Activated naive CD8-positive, alpha-beta T cell (primary cell): ENCODE data around the gene KDM4B.
"Not testable (repeated sequence)": the region's sequence is repeated elsewhere in the genome, so short reads cannot be mapped to it uniquely, and the experiment has no call there.

Experiments
- H3K27ac Mint-ChIP-seq: one replicate; pipeline ENCODE4 v1.8.0; 2021; ENCODE audit warnings: mixed read lengths
- H3K27me3 Mint-ChIP-seq: one replicate; pipeline ENCODE4 v1.8.0; 2021; ENCODE audit warnings: mixed read lengths
- H3K36me3 Mint-ChIP-seq: one replicate; pipeline ENCODE4 v1.8.0; 2021; ENCODE audit warnings: mixed read lengths
- H3K4me1 Mint-ChIP-seq: one replicate; pipeline ENCODE4 v1.8.0; 2021; ENCODE audit warnings: low read depth, mixed read lengths
- H3K4me3 Mint-ChIP-seq: one replicate; pipeline ENCODE4 v1.8.0; 2021; ENCODE audit warnings: mild to moderate bottlenecking, mixed read lengths
- H3K9me3 Mint-ChIP-seq: one replicate; pipeline ENCODE4 v1.8.0; 2021; ENCODE audit warnings: low read depth, mixed read lengths

Gene KDM4B

GRCh38 chr19:4968462-4969291, at the start of gene KDM4B:
Gene KDM4B (plus strand): TSS chr19:4969113. CDS start chr19:5032891, 63,778 bp downstream.
- Mint-ChIP-seq H3K4me3 (peak within 1 kb of the TSS; percentile 92), H3K36me3 (no peaks in the 10 kb centered on the region), H3K27ac (peak within 1 kb of the TSS; percentile 72), H3K9me3 (no peaks in the 10 kb centered on the region), H3K27me3 (no peaks in the 10 kb centered on the region), H3K4me1 (peaks cover 31% of the 10 kb centered on the region)

GRCh38 chr19:4922530-4923275, 46.2 kb upstream of the KDM4B start:
- peaks cover 2% of the 10 kb centered on the region for H3K36me3 Mint-ChIP-seq
- no peak overlapping the region for H3K4me3 Mint-ChIP-seq
- no peaks in the 10 kb centered on the region for H3K27me3 Mint-ChIP-seq
- no peak overlapping the region for H3K27ac Mint-ChIP-seq
- no peaks in the 10 kb centered on the region for H3K9me3 Mint-ChIP-seq
- no peaks in the 10 kb centered on the region for H3K4me1 Mint-ChIP-seq

- H3K27ac Mint-ChIP-seq, result no peak overlapping the region
- H3K9me3 Mint-ChIP-seq, result no peaks in the 10 kb centered on the region
- H3K36me3 Mint-ChIP-seq, result peaks cover 2% of the 10 kb centered on the region
- no peaks in the 10 kb centered on the region for H3K4me1 Mint-ChIP-seq
- no peak overlapping the region for H3K4me3 Mint-ChIP-seq
- H3K27me3 Mint-ChIP-seq, result no peaks in the 10 kb centered on the region
Observed at GRCh38 chr19:4923276-4923747, 45.6 kb upstream of the KDM4B start.

- Mint-ChIP-seq H3K4me1 (no peaks in the 10 kb centered on the region), H3K4me3 (no peak overlapping the region), H3K9me3 (no peaks in the 10 kb centered on the region), H3K36me3 (peaks cover 2% of the 10 kb centered on the region), H3K27ac (no peak overlapping the region), H3K27me3 (no peaks in the 10 kb centered on the region)
Observed at GRCh38 chr19:4929186-4929585, 39.7 kb upstream of the KDM4B start.

- Mint-ChIP-seq H3K36me3 (peaks cover 2% of the 10 kb centered on the region), H3K9me3 (no peaks in the 10 kb centered on the region)
Observed at GRCh38 chr19:4930664-4931063, 38.2 kb upstream of the KDM4B start.

GRCh38 chr19:4932711-4933110, 36.2 kb upstream of the KDM4B start:
- no peaks in the 10 kb centered on the region for H3K4me1 Mint-ChIP-seq
- H3K27me3 Mint-ChIP-seq, result no peaks in the 10 kb centered on the region
- no peak overlapping the region for H3K4me3 Mint-ChIP-seq
- H3K9me3 Mint-ChIP-seq, result no peaks in the 10 kb centered on the region
- H3K36me3 Mint-ChIP-seq, result peaks cover 2% of the 10 kb centered on the region
- no peak overlapping the region for H3K27ac Mint-ChIP-seq

More at GRCh38 chr19:4930664-4931063, 38.2 kb upstream of the KDM4B start:
- no peaks in the 10 kb centered on the region for H3K27me3 Mint-ChIP-seq
- H3K4me1 Mint-ChIP-seq, result no peaks in the 10 kb centered on the region
- H3K4me3 Mint-ChIP-seq, result no peak overlapping the region
- no peak overlapping the region for H3K27ac Mint-ChIP-seq

GRCh38 chr19:4933528-4933927, 35.4 kb upstream of the KDM4B start:
- no peak overlapping the region for H3K4me3 Mint-ChIP-seq
- no peaks in the 10 kb centered on the region for H3K27me3 Mint-ChIP-seq
- peaks cover 5% of the 10 kb centered on the region for H3K36me3 Mint-ChIP-seq
- H3K4me1 Mint-ChIP-seq, result no peaks in the 10 kb centered on the region
- no peaks in the 10 kb centered on the region for H3K9me3 Mint-ChIP-seq
- H3K27ac Mint-ChIP-seq, result no peak overlapping the region

GRCh38 chr19:4935444-4935843, 33.5 kb upstream of the KDM4B start:
- H3K9me3 Mint-ChIP-seq, result no peaks in the 10 kb centered on the region
- no peaks in the 10 kb centered on the region for H3K27me3 Mint-ChIP-seq
- no peak overlapping the region for H3K27ac Mint-ChIP-seq
- no peak overlapping the region for H3K4me3 Mint-ChIP-seq
- no peaks in the 10 kb centered on the region for H3K4me1 Mint-ChIP-seq
- H3K36me3 Mint-ChIP-seq, result peaks cover 7% of the 10 kb centered on the region

- H3K4me1 Mint-ChIP-seq, result no peaks in the 10 kb centered on the region
Observed at GRCh38 chr19:4937060-4937459, 31.9 kb upstream of the KDM4B start.

GRCh38 chr19:4938461-4938860, 30.5 kb upstream of the KDM4B start:
- H3K27me3 Mint-ChIP-seq, H3K4me3 Mint-ChIP-seq, H3K36me3 Mint-ChIP-seq, H3K4me1 Mint-ChIP-seq, H3K9me3 Mint-ChIP-seq, H3K27ac Mint-ChIP-seq: not testable (repeated sequence)

More at GRCh38 chr19:4937060-4937459, 31.9 kb upstream of the KDM4B start:
- H3K27me3 Mint-ChIP-seq, result no peaks in the 10 kb centered on the region
- H3K4me3 Mint-ChIP-seq, result no peak overlapping the region
- peaks cover 5% of the 10 kb centered on the region for H3K36me3 Mint-ChIP-seq
- no peaks in the 10 kb centered on the region for H3K9me3 Mint-ChIP-seq
- no peak overlapping the region for H3K27ac Mint-ChIP-seq

GRCh38 chr19:4939466-4939865, 29.4 kb upstream of the KDM4B start:
- Mint-ChIP-seq H3K36me3 (peaks cover 7% of the 10 kb centered on the region), H3K27me3 (no peaks in the 10 kb centered on the region), H3K27ac (no peak overlapping the region), H3K9me3 (no peaks in the 10 kb centered on the region), H3K4me3 (no peak overlapping the region), H3K4me1 (no peaks in the 10 kb centered on the region)

GRCh38 chr19:4941638-4942169, 27.2 kb upstream of the KDM4B start:
- not testable (repeated sequence) for H3K27ac Mint-ChIP-seq, H3K9me3 Mint-ChIP-seq, H3K4me1 Mint-ChIP-seq, H3K27me3 Mint-ChIP-seq, H3K4me3 Mint-ChIP-seq, H3K36me3 Mint-ChIP-seq

GRCh38 chr19:4950650-4951049, 18.3 kb upstream of the KDM4B start:
- not testable (repeated sequence) for H3K4me1 Mint-ChIP-seq, H3K27me3 Mint-ChIP-seq, H3K9me3 Mint-ChIP-seq, H3K27ac Mint-ChIP-seq, H3K4me3 Mint-ChIP-seq, H3K36me3 Mint-ChIP-seq

- Mint-ChIP-seq H3K4me3 (no peak overlapping the region), H3K27me3 (no peaks in the 10 kb centered on the region), H3K9me3 (no peaks in the 10 kb centered on the region), H3K36me3 (peaks cover 8% of the 10 kb centered on the region), H3K27ac (no peak overlapping the region), H3K4me1 (no peaks in the 10 kb centered on the region)
Observed at GRCh38 chr19:4951656-4952055, 17.3 kb upstream of the KDM4B start.

- H3K27me3 Mint-ChIP-seq, result no peaks in the 10 kb centered on the region
- no peaks in the 10 kb centered on the region for H3K9me3 Mint-ChIP-seq
- H3K4me3 Mint-ChIP-seq, result no peak overlapping the region
- H3K27ac Mint-ChIP-seq, result no peak overlapping the region
- H3K36me3 Mint-ChIP-seq, result peaks cover 5% of the 10 kb centered on the region
- no peaks in the 10 kb centered on the region for H3K4me1 Mint-ChIP-seq
Observed at GRCh38 chr19:4952945-4953344, 16.0 kb upstream of the KDM4B start.
